Prostate gland (tissue), 2 donors: ENCODE measurements around the gene PNPLA5. TPM values are rescaled to one million over a fixed set of nuclear protein-coding genes. Genes with fewer than 3 reads are reported as not detected.

ENCODE experiments used
- DNase-seq: peaks from one replicate; pipeline ENCODE4 v3.0.0-alpha.2; 2019; ENCODE audit warnings: low spot score
- H3K27ac ChIP-seq, 2 donors: fragments of 200-600 bp; sonication (generic); 2 replicates each; pipeline ENCODE4 v1.5.1; 2017 to 2019
- H3K27me3 ChIP-seq: fragments of 200-600 bp; sonication (generic); replicated peaks from 2 replicates; pipeline ENCODE4 v1.5.1; 2019; ENCODE audit not compliant: insufficient read depth
- H3K36me3 ChIP-seq, 2 donors: fragments of 200-600 bp; sonication (generic); 1 replicate in 1 of 2; 2 replicates in 1 of 2; pipeline versions ENCODE4 v1.5.1 to v1.8.1; 2017 to 2019
- H3K4me1 ChIP-seq: fragments of 200-600 bp; sonication (generic); replicated peaks from 2 replicates; pipeline ENCODE4 v1.5.1; 2019
- H3K4me3 ChIP-seq, 2 donors: fragments of 200-600 bp; sonication (generic); 2 replicates each; pipeline ENCODE4 v1.5.1; 2017 to 2019
- H3K9me3 ChIP-seq: fragments of 200-600 bp; sonication (generic); 2 replicates; pipeline ENCODE4 v1.5.1; 2017
- POLR2A ChIP-seq: fragments of 450-650 bp; IDR thresholded peaks from one replicate; pipeline ENCODE4 v1.6.1; 2016; ENCODE audit warnings: antibody characterized with exemption, mild to moderate bottlenecking
- POLR2AphosphoS5 ChIP-seq: sonication (generic); formaldehyde crosslinking; IDR thresholded peaks from one replicate; pipeline ENCODE4 v1.6.1; 2017; ENCODE audit warnings: antibody characterized with exemption
- WGBS: methylation state at CpG from one replicate; pipeline ENCODE4 v1.1.5; 2018; 5-methylcytosine and 5-hydroxymethylcytosine counted together
- intact Hi-C: fragments of 100-400 bp; cut with DNase I; formaldehyde crosslinking; loops from one replicate; pipeline ENCODE4 v1.14.2; 2022
- total RNA-seq, 2 donors: library from RNA; depleted of rRNA; stranded (reverse); fragments of >200 nt; gene quantifications; one replicate each; pipeline ENCODE4 v1.1.0, GENCODE V29; 2016
- TF ChIP-seq, protein P1 (sequence below), 4 experiments: fragments of 200-600 bp in 2 of 4; fragments of 450-650 bp in 2 of 4; sonication (generic) in 2 of 4; IDR thresholded peaks; 1 replicate in 3 of 4; 2 replicates in 1 of 4; pipeline ENCODE4 v1.5.1; 2016 to 2019; ENCODE audit warnings: antibody characterized with exemption in 4 of 4, mild to moderate bottlenecking in 2 of 4, moderate library complexity in 2 of 4

The PNPLA5 gene
- total RNA-seq, 2 donors from 2014 or later, result not detected

DNA sequence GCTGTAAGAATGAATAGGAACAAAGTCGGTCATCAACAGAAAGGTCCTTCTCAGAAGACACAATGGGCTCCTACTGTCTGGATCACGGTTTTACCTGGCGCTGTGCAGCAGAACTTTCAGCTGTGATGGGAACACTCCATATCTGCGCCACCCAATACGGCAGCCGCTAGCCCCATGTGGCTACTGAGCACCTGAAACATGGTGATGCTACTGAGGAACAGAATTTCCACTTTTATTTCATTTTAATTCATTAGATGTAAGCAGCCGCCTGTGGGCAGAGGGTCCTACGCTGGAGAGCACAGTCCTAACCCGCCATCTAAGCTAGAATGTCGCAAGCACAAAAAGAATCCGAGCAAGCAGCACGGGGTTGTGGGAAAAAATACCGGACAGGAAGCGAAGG, 32.2 kb downstream of the PNPLA5 start:
- Histone ChIP-seq H3K9me3 (no peaks in the 10 kb centered on the region), H3K36me3 (no peaks in the 10 kb centered on the region), H3K4me3 (no peak overlapping the region), H3K27me3 (peaks cover 13% of the 10 kb centered on the region), H3K27ac (no peak overlapping the region), H3K4me1 (no peaks in the 10 kb centered on the region)
- no peak for DNase-seq
- intact Hi-C loops, result no loop called here
- WGBS, result 86% methylated on average over 14 of the region's 14 CpGs
- TF ChIP-seq, protein P1, sequence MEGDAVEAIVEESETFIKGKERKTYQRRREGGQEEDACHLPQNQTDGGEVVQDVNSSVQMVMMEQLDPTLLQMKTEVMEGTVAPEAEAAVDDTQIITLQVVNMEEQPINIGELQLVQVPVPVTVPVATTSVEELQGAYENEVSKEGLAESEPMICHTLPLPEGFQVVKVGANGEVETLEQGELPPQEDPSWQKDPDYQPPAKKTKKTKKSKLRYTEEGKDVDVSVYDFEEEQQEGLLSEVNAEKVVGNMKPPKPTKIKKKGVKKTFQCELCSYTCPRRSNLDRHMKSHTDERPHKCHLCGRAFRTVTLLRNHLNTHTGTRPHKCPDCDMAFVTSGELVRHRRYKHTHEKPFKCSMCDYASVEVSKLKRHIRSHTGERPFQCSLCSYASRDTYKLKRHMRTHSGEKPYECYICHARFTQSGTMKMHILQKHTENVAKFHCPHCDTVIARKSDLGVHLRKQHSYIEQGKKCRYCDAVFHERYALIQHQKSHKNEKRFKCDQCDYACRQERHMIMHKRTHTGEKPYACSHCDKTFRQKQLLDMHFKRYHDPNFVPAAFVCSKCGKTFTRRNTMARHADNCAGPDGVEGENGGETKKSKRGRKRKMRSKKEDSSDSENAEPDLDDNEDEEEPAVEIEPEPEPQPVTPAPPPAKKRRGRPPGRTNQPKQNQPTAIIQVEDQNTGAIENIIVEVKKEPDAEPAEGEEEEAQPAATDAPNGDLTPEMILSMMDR (IDR thresholded peaks at IDR 0.05), result no peak
- TF ChIP-seq POLR2AphosphoS5 (no peak), POLR2A (no peak)

DNA sequence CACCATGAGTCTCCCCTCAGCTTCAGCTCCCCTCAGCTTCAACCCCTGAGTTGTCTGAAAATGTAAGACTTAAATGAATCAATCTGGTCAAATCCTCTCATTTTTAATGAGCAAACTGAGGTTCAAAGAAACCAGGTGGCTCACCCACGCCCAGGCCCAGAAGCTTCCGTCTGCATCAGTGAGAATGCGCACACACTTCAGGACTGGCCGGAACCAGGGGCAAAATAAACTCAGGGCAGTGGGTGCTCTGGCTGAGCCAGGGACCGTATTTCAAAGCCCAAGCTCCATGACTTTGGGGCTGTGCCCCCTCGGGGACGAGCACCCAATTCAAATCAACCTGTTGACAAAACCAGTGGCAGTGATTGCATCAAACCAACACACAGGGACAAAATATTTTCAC, 32.6 kb downstream of the PNPLA5 start:
- Histone ChIP-seq H3K27me3 (peaks cover 10% of the 10 kb centered on the region), H3K27ac (no peak overlapping the region), H3K36me3 (no peaks in the 10 kb centered on the region), H3K4me3 (no peak overlapping the region), H3K9me3 (no peaks in the 10 kb centered on the region), H3K4me1 (no peaks in the 10 kb centered on the region)
- intact Hi-C loops, result no loop called here
- no peak for DNase-seq
- 89% methylated on average over 7 of the region's 7 CpGs for WGBS
- TF ChIP-seq POLR2AphosphoS5 (no peak), POLR2A (no peak)

DNA sequence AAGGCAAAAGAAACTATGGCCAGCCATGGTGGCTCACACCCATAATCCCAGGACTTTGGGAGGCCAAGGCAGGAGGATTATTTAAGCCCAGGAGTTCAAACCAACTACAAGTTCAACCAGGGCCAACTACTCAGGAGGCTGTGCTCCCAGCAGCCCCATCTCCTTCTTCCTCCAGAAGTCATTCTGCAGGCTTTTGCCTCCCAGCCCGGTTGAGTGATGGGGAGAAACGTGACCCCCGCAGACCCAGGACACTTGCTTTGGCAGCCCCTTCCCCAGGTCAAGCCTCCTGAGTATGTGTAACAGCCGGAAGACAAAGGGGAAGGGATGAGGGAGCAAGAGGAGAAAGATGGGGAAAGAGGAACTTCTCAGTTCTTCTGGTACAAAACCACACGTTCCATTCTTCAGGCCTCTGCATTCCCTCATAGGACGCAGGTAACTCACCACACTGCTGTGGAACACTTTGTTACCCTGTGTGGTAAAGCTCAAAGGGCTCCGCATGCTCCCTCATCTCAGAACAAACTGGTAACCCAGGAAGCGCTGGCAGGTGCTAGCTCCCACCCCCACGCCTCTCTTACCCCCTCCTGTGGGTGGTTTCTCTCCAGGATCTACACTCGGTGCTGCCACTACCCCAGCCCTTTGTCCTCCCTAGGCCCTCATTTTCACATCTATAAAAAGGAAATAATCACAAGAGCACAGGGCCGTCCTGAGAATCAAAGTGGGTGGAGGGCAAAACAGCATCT, 33.5 kb downstream of the PNPLA5 start:
- Histone ChIP-seq H3K4me3 (no peak overlapping the region), H3K9me3 (no peaks in the 10 kb centered on the region), H3K27ac (no peak overlapping the region), H3K36me3 (no peaks in the 10 kb centered on the region), H3K27me3 (peaks cover 5% of the 10 kb centered on the region), H3K4me1 (no peaks in the 10 kb centered on the region)
- TF ChIP-seq, protein P1 (IDR thresholded peaks at IDR 0.05), result no peak
- TF ChIP-seq POLR2A (no peak), POLR2AphosphoS5 (no peak)
- DNase-seq, result no peak
- intact Hi-C loops, result no loop called here
- 78% methylated on average over 11 of the region's 11 CpGs for WGBS

DNA sequence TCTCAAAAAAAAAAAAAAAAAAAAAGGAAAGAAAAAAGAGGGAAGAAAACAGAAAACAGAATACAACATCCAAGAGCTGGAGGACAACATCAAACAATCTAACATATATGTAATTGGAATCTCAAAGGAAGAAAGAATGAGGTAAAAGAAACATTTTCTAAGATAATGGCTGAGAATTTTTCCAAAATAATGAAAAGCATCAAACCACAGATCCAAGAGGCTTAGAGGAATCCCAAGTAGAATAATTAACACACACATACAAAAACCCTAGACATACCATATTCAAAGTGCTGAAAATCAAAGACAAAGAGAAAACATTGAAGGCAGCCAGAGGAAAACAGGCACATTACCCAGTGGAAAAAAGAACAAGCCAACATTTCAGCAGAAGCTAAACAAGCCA, 34.4 kb downstream of the PNPLA5 start:
- Histone ChIP-seq H3K27me3 (peaks cover 5% of the 10 kb centered on the region), H3K27ac (no peak overlapping the region), H3K9me3 (no peaks in the 10 kb centered on the region), H3K36me3 (no peaks in the 10 kb centered on the region), H3K4me1 (no peaks in the 10 kb centered on the region), H3K4me3 (no peak overlapping the region)
- DNase-seq, result no peak
- intact Hi-C loops, result no loop called here
- TF ChIP-seq, protein P1 (IDR thresholded peaks at IDR 0.05), result no peak
- TF ChIP-seq POLR2AphosphoS5 (no peak), POLR2A (no peak)

DNA sequence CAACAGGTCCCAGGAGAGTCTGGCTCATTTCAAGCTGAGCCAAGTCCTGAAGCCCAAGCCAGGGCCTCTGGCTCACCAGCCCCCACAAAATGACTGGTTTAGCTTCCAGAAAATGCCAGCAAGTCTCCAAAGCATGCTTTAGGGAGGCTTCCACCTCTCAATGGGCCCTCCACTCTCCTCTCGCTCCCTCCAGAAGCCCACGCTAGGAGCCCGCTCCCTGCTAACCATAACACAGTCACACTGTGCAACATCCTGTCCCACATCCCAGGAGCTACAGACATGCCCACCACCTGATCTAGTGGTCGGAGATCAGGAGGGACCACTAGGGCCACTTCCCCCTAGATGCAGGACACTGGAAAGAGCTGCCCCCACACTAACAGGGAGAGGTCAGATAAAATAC, 36.4 kb downstream of the PNPLA5 start:
- Histone ChIP-seq H3K9me3 (no peaks in the 10 kb centered on the region), H3K36me3 (no peaks in the 10 kb centered on the region), H3K4me1 (no peaks in the 10 kb centered on the region), H3K27ac (no peak overlapping the region), H3K27me3 (peaks cover 7% of the 10 kb centered on the region), H3K4me3 (no peak overlapping the region)
- intact Hi-C loops, result no loop called here
- WGBS, result 98% methylated on average over 4 of the region's 4 CpGs
- DNase-seq, result no peak
- TF ChIP-seq POLR2A (no peak), POLR2AphosphoS5 (no peak)
- TF ChIP-seq, protein P1 (IDR thresholded peaks at IDR 0.05), result no peak
